ENCODE measurements around the gene SPEM2. TPM values are rescaled to one million over a fixed set of nuclear protein-coding genes. Genes with fewer than 3 reads are reported as not detected.

Gene SPEM2
- total RNA-seq, 1 experiment from 2014 or later, result not detected

GRCh38 chr17:7448461-7448860, 23.0 kb downstream of the SPEM2 start:
- H3K36me3 Mint-ChIP-seq (ENCODE audit: insufficient read depth in 1 of 3, low read depth in 3 of 3), result peaks cover 7 to 18% (median 11%) of the 10 kb centered on the region in 3 experiments
- Histone ChIP-seq H3K23ac (ENCODE audit: insufficient read length, low read depth, low read length) (no peak overlapping the region), H2BK12ac (ENCODE audit: insufficient read length, low read depth, low read length) (no peak overlapping the region), H3K4me2 (ENCODE audit: insufficient read depth, insufficient read length, low read length) (no peak overlapping the region), H3K18ac (ENCODE audit: insufficient read length, low read depth, low read length) (no peak overlapping the region), H2BK120ac (ENCODE audit: low read depth, low read length, poor library complexity, severe bottlenecking) (no peak overlapping the region), H3K4me1 (ENCODE audit: insufficient read depth, low read length) (no peaks in the 10 kb centered on the region; the same call in 1 of the 2 replicates), H3K27ac (ENCODE audit: insufficient read length, low read depth, low read length) (no peak overlapping the region), H3K23me2 (ENCODE audit: insufficient read length, low read depth, low read length, poor library complexity, severe bottlenecking) (peaks cover 7% of the 10 kb centered on the region), H2BK15ac (ENCODE audit: low read depth, low read length) (no peak overlapping the region), H3K9me3 (ENCODE audit: control insufficient read depth, low read depth, low read length) (no peaks in the 10 kb centered on the region), H4K8ac (replicated peaks; ENCODE audit: insufficient read length, low read depth, low read length) (no peak overlapping the region), H4K20me1 (ENCODE audit: control insufficient read depth, insufficient read depth, insufficient read length) (no peaks in the 10 kb centered on the region), H3K79me2 (ENCODE audit: insufficient read depth, low read length) (no peaks in the 10 kb centered on the region), H4K5ac (ENCODE audit: insufficient read length, low read depth, low read length) (no peak overlapping the region), H3K9ac (ENCODE audit: extremely low read depth, insufficient read length, low read length) (no peak overlapping the region), H2AFZ (ENCODE audit: low read length) (no peak overlapping the region), H3T11ph (ENCODE audit: low read length) (no peak overlapping the region), H2BK5ac (ENCODE audit: insufficient read length, low read length) (no peak overlapping the region), H2AK5ac (ENCODE audit: insufficient read length, low read length) (no peak overlapping the region), H3K14ac (ENCODE audit: insufficient read depth, low read length) (no peak overlapping the region), H3K27me3 (ENCODE audit: insufficient read depth, low read length) (peaks cover 1% of the 10 kb centered on the region; the same call in 1 of the 2 replicates), H3K79me1 (ENCODE audit: insufficient read depth, low read depth, low read length, poor library complexity, severe bottlenecking) (no peaks in the 10 kb centered on the region), H2BK20ac (ENCODE audit: low read depth, low read length, poor library complexity, severe bottlenecking) (no peak overlapping the region), H4K91ac (ENCODE audit: insufficient read length, low read depth, low read length) (no peak overlapping the region), H3K56ac (ENCODE audit: insufficient read length, low read depth, low read length) (no peak overlapping the region), H3K4ac (ENCODE audit: low read depth, low read length) (no peak overlapping the region)
- peaks cover 2% of the 10 kb centered on the region; the same call in 1 of the 2 replicates for H3K27me3 Mint-ChIP-seq (ENCODE audit: low read depth)
- no peak overlapping the region; a peak in 1 of 5 replicates for H3K4me3 Mint-ChIP-seq
- WGBS (ENCODE audit: extremely low coverage, insufficient read length, low lambda C conversion rate), result no CpG with 5 or more reads among the region's 7 CpGs
- no peak for DNase-seq
- H3K9me3 Mint-ChIP-seq, result no peaks in the 10 kb centered on the region; a peak in 1 of 5 replicates
- no peak overlapping the region for H3K27ac Mint-ChIP-seq
- TF ChIP-seq CTCF (conservative IDR thresholded peaks at IDR 0.05), result no peak
- H3K4me1 Mint-ChIP-seq, result peaks cover 18 to 30% of the 10 kb centered on the region in 2 experiments
